Measurements from ENCODE around the gene PIGM. TPM values are rescaled to one million over a fixed set of nuclear protein-coding genes. Genes with fewer than 3 reads are reported as not detected.

The PIGM gene
- total and polyA plus RNA-seq, 2 donors: 3.1 to 5.7 TPM

GRCh38 chr1:160030657-160031364 lies 979 bp downstream of the PIGM start:
- peak overlapping the region; percentile 82 to 83 for H3K4me3 ChIP-seq (ENCODE audit: low read length in 2 of 2)
- H3K27me3 ChIP-seq (ENCODE audit: control insufficient read depth in 2 of 2, insufficient read depth in 1 of 2, low read length in 1 of 2): peaks cover 0 to 2% of the 10 kb centered on the region in 2 donors
- DNase-seq (ENCODE audit: low read depth in 6 of 9, low spot score in 9 of 9): peak in 2 of 9 donors; percentile 13 to 26
- H3K9me3 ChIP-seq (ENCODE audit: control insufficient read depth in 2 of 2, insufficient read depth in 1 of 2, low read length in 1 of 2): no peaks in the 10 kb centered on the region
- 16% methylated on average over 23 of the region's 23 CpGs for whole genome bisulfite sequencing
- no peaks in the 10 kb centered on the region for H3K36me3 ChIP-seq (ENCODE audit: control insufficient read depth in 2 of 2, insufficient read depth in 2 of 2, low read length in 1 of 2)
- peaks cover 11 to 14% of the 10 kb centered on the region in 2 donors for H3K4me1 ChIP-seq (ENCODE audit: control insufficient read depth in 2 of 2, insufficient read depth in 2 of 2, low read length in 2 of 2)
- H3K27ac ChIP-seq (ENCODE audit: low read depth in 1 of 2, low read length in 1 of 2): peak overlapping the region; percentile 32 to 78

- no peak for DNase-seq (ENCODE audit: low read depth in 6 of 9, low spot score in 9 of 9)
- peaks cover 11 to 14% of the 10 kb centered on the region in 2 donors for H3K4me1 ChIP-seq (ENCODE audit: control insufficient read depth in 2 of 2, insufficient read depth in 2 of 2, low read length in 2 of 2)
These were observed 3.4 kb downstream of the PIGM start for GRCh38 chr1:160028426-160028825.

GRCh38 chr1:160025314-160025713 lies 6.5 kb downstream of the PIGM start:
- H3K4me3 ChIP-seq (ENCODE audit: low read length in 2 of 2): no peak overlapping the region
- H3K27me3 ChIP-seq (ENCODE audit: control insufficient read depth in 2 of 2, insufficient read depth in 1 of 2, low read length in 1 of 2): no peaks in the 10 kb centered on the region
- H3K27ac ChIP-seq (ENCODE audit: low read depth in 1 of 2, low read length in 1 of 2): no peak overlapping the region
- H3K9me3 ChIP-seq (ENCODE audit: control insufficient read depth in 2 of 2, insufficient read depth in 1 of 2, low read length in 1 of 2): no peaks in the 10 kb centered on the region
- no peaks in the 10 kb centered on the region for H3K36me3 ChIP-seq (ENCODE audit: control insufficient read depth in 2 of 2, insufficient read depth in 2 of 2, low read length in 1 of 2)
- H3K4me1 ChIP-seq (ENCODE audit: control insufficient read depth in 2 of 2, insufficient read depth in 2 of 2, low read length in 2 of 2): peaks cover 0 to 1% of the 10 kb centered on the region in 2 donors
- WGBS: 100% methylated on average over 1 of the region's 1 CpG
- no peak for DNase-seq (ENCODE audit: low read depth in 6 of 9, low spot score in 9 of 9)

More at GRCh38 chr1:160028426-160028825, 3.4 kb downstream of the PIGM start:
- H3K4me3 ChIP-seq (ENCODE audit: low read length in 2 of 2): no peak overlapping the region
- no peaks in the 10 kb centered on the region for H3K36me3 ChIP-seq (ENCODE audit: control insufficient read depth in 2 of 2, insufficient read depth in 2 of 2, low read length in 1 of 2)
- no peaks in the 10 kb centered on the region for H3K27me3 ChIP-seq (ENCODE audit: control insufficient read depth in 2 of 2, insufficient read depth in 1 of 2, low read length in 1 of 2)
- no peaks in the 10 kb centered on the region for H3K9me3 ChIP-seq (ENCODE audit: control insufficient read depth in 2 of 2, insufficient read depth in 1 of 2, low read length in 1 of 2)
- H3K27ac ChIP-seq (ENCODE audit: low read depth in 1 of 2, low read length in 1 of 2): no peak overlapping the region

DNA sequence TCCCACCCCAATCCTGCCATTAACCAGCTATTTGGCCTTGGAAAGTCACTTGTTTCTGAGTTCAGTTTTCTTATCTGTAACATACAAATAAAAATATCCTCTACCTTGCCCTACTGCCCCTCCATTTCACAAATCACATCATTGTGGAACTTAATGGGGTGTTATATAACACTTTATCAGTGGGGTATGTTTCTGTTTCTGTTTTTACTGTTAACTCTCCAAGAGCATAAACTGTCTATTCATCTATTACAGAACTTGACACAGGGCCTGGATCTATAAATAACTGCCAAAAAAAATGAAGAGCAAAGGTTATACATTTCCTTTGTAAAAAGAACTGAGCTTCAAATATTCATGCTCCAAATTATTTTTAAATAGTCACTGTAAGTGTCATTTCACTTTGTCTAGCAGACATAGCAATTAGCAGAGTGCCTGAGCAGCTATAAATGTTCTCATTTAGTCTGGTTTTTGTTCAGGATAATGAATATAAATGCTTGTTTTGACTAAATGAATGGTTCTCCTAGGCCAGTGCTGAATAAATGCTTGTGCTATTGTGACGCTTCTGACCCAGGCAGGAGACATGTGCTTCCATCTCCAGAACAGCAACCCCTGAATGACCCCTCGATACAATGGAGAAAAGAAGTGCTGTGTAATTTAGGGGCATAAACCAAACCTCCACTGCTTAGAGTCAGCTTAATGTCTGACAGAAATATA lies 7.4 kb downstream of the PIGM start:
- H3K36me3 ChIP-seq (ENCODE audit: control insufficient read depth in 2 of 2, insufficient read depth in 2 of 2, low read length in 1 of 2): no peaks in the 10 kb centered on the region
- no peaks in the 10 kb centered on the region for H3K27me3 ChIP-seq (ENCODE audit: control insufficient read depth in 2 of 2, insufficient read depth in 1 of 2, low read length in 1 of 2)
- no peak overlapping the region for H3K4me3 ChIP-seq (ENCODE audit: low read length in 2 of 2)
- no peak overlapping the region for H3K27ac ChIP-seq (ENCODE audit: low read depth in 1 of 2, low read length in 1 of 2)
- 94% methylated on average over 2 of the region's 2 CpGs for WGBS
- no peaks in the 10 kb centered on the region for H3K4me1 ChIP-seq (ENCODE audit: control insufficient read depth in 2 of 2, insufficient read depth in 2 of 2, low read length in 2 of 2)
- no peak for DNase-seq (ENCODE audit: low read depth in 6 of 9, low spot score in 9 of 9)
- H3K9me3 ChIP-seq (ENCODE audit: control insufficient read depth in 2 of 2, insufficient read depth in 1 of 2, low read length in 1 of 2): no peaks in the 10 kb centered on the region

DNA sequence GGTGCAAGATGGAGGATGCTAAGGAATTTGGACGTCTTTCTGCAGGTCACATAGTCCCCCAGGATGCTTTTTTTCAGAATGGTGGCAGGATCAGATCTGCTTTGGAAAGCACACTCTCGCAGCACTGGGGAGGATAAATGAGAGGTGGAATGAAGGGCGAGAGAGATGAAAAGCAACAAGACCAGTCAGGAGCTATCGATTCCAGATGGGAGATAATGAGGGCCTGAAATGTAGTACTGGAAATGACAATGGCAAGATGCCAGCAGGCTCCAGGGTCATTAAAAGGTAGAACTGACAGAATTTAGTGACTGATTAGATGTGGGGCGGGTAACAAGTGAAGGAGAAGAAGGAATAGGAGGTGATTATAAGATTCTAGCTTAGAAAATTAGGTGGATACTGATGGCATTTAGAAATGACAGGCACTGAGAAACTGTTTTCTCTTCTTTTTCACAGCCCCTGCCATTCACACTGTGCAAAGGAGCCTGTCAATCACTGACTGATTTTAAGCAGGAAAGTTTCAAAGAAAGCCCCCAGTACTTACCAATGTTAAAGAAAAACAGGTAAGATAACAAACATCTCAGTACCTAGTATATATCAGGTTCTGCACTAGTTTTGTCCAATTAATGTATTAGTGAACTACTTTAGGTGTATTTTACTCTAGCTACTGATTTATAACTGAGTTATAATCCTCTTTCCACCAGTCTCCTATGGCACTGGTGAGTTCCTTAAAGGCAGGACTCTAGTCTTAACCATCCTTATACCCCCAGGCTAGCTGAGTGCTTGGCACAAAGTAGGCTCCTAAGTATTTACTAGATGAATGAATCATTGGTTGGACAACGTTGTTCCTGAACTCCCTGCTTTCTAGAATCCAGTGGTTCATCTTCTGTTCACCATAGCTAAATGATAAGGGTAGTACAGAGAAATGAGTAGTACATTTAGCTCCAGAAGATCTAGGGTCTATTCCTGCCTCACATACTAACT lies 9.2 kb downstream of the PIGM start:
- no peak overlapping the region for H3K4me3 ChIP-seq (ENCODE audit: low read length in 2 of 2)
- no peaks in the 10 kb centered on the region for H3K36me3 ChIP-seq (ENCODE audit: control insufficient read depth in 2 of 2, insufficient read depth in 2 of 2, low read length in 1 of 2)
- 93% methylated on average over 6 of the region's 6 CpGs for WGBS
- H3K9me3 ChIP-seq (ENCODE audit: control insufficient read depth in 2 of 2, insufficient read depth in 1 of 2, low read length in 1 of 2): no peaks in the 10 kb centered on the region
- H3K4me1 ChIP-seq (ENCODE audit: control insufficient read depth in 2 of 2, insufficient read depth in 2 of 2, low read length in 2 of 2): no peaks in the 10 kb centered on the region
- DNase-seq (ENCODE audit: low read depth in 6 of 9, low spot score in 9 of 9): no peak
- no peak overlapping the region for H3K27ac ChIP-seq (ENCODE audit: low read depth in 1 of 2, low read length in 1 of 2)
- H3K27me3 ChIP-seq (ENCODE audit: control insufficient read depth in 2 of 2, insufficient read depth in 1 of 2, low read length in 1 of 2): no peaks in the 10 kb centered on the region

- Histone ChIP-seq H3K4me1 (ENCODE audit: control insufficient read depth in 2 of 2, insufficient read depth in 2 of 2, low read length in 2 of 2) (no peaks in the 10 kb centered on the region), H3K27ac (ENCODE audit: low read depth in 1 of 2, low read length in 1 of 2) (no peak overlapping the region), H3K4me3 (ENCODE audit: low read length in 2 of 2) (no peak overlapping the region), H3K36me3 (ENCODE audit: control insufficient read depth in 2 of 2, insufficient read depth in 2 of 2, low read length in 1 of 2) (no peaks in the 10 kb centered on the region), H3K27me3 (ENCODE audit: control insufficient read depth in 2 of 2, insufficient read depth in 1 of 2, low read length in 1 of 2) (no peaks in the 10 kb centered on the region), H3K9me3 (ENCODE audit: control insufficient read depth in 2 of 2, insufficient read depth in 1 of 2, low read length in 1 of 2) (no peaks in the 10 kb centered on the region)
- DNase-seq (ENCODE audit: low read depth in 6 of 9, low spot score in 9 of 9): no peak
- WGBS: 86% methylated on average over 5 of the region's 5 CpGs
These were observed 10.3 kb downstream of the PIGM start for GRCh38 chr1:160021376-160022074.

DNA sequence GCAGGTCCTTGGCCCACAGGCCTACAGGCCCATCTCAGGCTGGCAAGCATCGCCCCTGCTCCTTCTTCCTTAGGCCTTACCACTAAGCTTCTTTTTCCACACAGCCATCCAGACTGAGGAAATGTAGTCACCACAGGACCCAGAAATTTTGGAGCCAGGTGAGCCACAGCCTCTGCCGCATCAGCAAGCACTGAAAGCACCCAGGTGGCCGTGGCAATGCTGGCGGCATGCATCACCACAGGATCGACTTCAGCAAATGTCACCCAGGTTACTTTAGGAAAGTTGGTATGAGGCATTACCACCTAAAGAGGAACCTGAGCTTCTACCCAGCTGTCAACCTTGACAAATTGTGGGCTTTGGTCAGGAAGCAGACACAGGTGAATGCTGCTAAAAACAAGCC lies 11.6 kb downstream of the PIGM start:
- DNase-seq (ENCODE audit: low read depth in 6 of 9, low spot score in 9 of 9): no peak
- Histone ChIP-seq H3K4me3 (ENCODE audit: low read length in 2 of 2) (no peak overlapping the region), H3K9me3 (ENCODE audit: control insufficient read depth in 2 of 2, insufficient read depth in 1 of 2, low read length in 1 of 2) (no peaks in the 10 kb centered on the region), H3K4me1 (ENCODE audit: control insufficient read depth in 2 of 2, insufficient read depth in 2 of 2, low read length in 2 of 2) (no peaks in the 10 kb centered on the region), H3K36me3 (ENCODE audit: control insufficient read depth in 2 of 2, insufficient read depth in 2 of 2, low read length in 1 of 2) (no peaks in the 10 kb centered on the region), H3K27ac (ENCODE audit: low read depth in 1 of 2, low read length in 1 of 2) (no peak overlapping the region), H3K27me3 (ENCODE audit: control insufficient read depth in 2 of 2, insufficient read depth in 1 of 2, low read length in 1 of 2) (no peaks in the 10 kb centered on the region)
- 53% methylated on average over 5 of the region's 5 CpGs for WGBS

DNA sequence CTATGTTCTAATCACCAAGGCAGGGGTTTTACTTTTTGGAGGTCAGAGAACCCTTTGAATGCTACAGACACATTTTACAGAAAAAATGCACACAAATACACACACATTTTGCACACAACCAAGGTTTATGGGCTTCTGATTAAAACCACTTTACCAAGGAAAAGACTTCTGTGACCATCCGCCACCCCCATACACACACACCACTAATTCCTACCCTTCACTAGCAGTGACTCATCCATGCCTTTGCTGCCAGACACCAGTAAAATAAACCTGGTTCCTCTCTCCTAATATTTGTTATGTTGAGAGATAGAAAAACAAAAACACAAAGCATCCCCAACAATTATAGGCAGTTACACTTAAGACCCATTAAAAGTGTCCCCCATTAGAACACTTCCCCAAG lies 12.9 kb downstream of the PIGM start:
- Histone ChIP-seq H3K27ac (ENCODE audit: low read depth in 1 of 2, low read length in 1 of 2) (no peak overlapping the region), H3K9me3 (ENCODE audit: control insufficient read depth in 2 of 2, insufficient read depth in 1 of 2, low read length in 1 of 2) (no peaks in the 10 kb centered on the region), H3K4me3 (ENCODE audit: low read length in 2 of 2) (no peak overlapping the region), H3K4me1 (ENCODE audit: control insufficient read depth in 2 of 2, insufficient read depth in 2 of 2, low read length in 2 of 2) (no peaks in the 10 kb centered on the region), H3K36me3 (ENCODE audit: control insufficient read depth in 2 of 2, insufficient read depth in 2 of 2, low read length in 1 of 2) (no peaks in the 10 kb centered on the region), H3K27me3 (ENCODE audit: control insufficient read depth in 2 of 2, insufficient read depth in 1 of 2, low read length in 1 of 2) (no peaks in the 10 kb centered on the region)
- no peak for DNase-seq (ENCODE audit: low read depth in 6 of 9, low spot score in 9 of 9)
- 95% methylated on average over 1 of the region's 1 CpG for WGBS

Measured in thymus (tissue), 11 donors.